Left ventricle myocardium inferior (tissue), 1 donor: ENCODE measurements around the gene OR1D5. TPM values are rescaled to one million over a fixed set of nuclear protein-coding genes. Genes with fewer than 3 reads are reported as not detected.

Experiments used
- DNase-seq: peaks from one replicate; pipeline ENCODE4 v3.0.0-alpha.2; 2020
- H3K27ac ChIP-seq: fragments of 200-600 bp; replicated peaks from 2 replicates; pipeline ENCODE4 v1.8.0; 2021
- H3K27me3 ChIP-seq: fragments of 200-600 bp; 2 replicates; pipeline ENCODE4 v1.8.0; 2021; ENCODE audit warnings: low read depth
- H3K36me3 ChIP-seq: fragments of 200-600 bp; 2 replicates; pipeline ENCODE4 v1.8.0; 2021
- H3K4me1 ChIP-seq: fragments of 200-600 bp; 2 replicates; pipeline ENCODE4 v1.8.0; 2021
- H3K4me3 ChIP-seq: fragments of 200-600 bp; 2 replicates; pipeline ENCODE4 v1.8.0; 2021; ENCODE audit warnings: mild to moderate bottlenecking, moderate library complexity
- H3K9me3 ChIP-seq: fragments of 200-600 bp; replicated peaks from 2 replicates; pipeline ENCODE4 v1.8.0; 2021
- CTCF ChIP-seq: fragments of 200-600 bp; IDR thresholded peaks from 2 replicates; pipeline ENCODE4 v1.8.0; 2021; ENCODE audit warnings: antibody characterized with exemption, mild to moderate bottlenecking, borderline replicate concordance
- intact Hi-C: fragments of 100-400 bp; cut with micrococcal nuclease; formaldehyde crosslinking; loops from one replicate; pipeline ENCODE4 v1.11.0; 2022
- total RNA-seq: library from RNA; stranded (reverse); fragmentation: NEBNext Ultra II Directional; extraction: Animal tissue kit (Norgen Biotek cat#: 25700); gene quantifications from one replicate; pipeline ENCODE4 v1.2.1, GENCODE V29; 2021
- donor health status: DM: no; HTN: yes; CAD: no; lungs with severe emphysema.

OR1D5 gene
- total RNA-seq, 1 donor from 2014 or later: not detected

DNA sequence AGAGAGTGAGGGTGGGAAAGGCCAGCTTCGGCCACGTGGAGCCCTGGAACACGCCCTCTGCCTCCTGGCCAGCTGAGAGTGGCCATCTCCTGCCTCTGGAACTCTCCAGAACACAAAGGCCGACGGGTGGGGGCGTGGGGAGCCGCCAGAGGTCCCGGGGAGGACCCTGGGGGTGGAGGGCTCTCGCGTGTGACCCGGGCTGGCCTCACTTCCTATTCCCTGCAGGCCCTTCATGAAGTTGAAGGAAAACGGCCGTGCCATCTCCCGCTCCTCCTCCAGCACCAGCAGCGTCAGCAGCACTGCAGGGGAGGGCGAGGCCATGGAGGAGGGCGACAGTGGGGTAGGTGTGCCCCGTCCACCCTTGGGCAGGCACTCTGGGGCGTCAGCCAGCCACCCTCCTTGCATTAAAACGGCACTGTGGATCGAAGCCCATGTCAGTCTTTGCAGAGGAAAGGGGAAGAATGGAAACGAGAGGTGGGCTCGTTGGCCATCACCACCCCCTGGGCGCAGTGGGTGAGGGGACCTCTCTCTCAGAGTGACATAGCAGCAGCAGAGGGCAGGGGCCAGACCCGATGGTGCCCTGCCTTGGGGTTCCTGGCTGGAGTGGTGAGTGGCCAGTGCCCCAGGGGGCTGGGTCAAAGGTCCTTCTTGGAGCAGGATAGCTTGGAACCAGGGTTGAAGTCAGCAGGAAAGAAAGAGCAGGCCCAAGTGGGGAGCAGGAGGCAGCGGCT is 37.1 kb downstream of the OR1D5 start:
- DNase-seq: no peak
- H3K27ac ChIP-seq: peak overlapping the region; percentile 30
- H3K27me3 ChIP-seq: no peaks in the 10 kb centered on the region
- peaks cover 53% of the 10 kb centered on the region for H3K4me1 ChIP-seq
- intact Hi-C loops: no loop called here
- no peak overlapping the region for H3K4me3 ChIP-seq
- peaks cover 12% of the 10 kb centered on the region for H3K36me3 ChIP-seq
- TF ChIP-seq CTCF: no peak
- peaks cover 20% of the 10 kb centered on the region for H3K9me3 ChIP-seq

DNA sequence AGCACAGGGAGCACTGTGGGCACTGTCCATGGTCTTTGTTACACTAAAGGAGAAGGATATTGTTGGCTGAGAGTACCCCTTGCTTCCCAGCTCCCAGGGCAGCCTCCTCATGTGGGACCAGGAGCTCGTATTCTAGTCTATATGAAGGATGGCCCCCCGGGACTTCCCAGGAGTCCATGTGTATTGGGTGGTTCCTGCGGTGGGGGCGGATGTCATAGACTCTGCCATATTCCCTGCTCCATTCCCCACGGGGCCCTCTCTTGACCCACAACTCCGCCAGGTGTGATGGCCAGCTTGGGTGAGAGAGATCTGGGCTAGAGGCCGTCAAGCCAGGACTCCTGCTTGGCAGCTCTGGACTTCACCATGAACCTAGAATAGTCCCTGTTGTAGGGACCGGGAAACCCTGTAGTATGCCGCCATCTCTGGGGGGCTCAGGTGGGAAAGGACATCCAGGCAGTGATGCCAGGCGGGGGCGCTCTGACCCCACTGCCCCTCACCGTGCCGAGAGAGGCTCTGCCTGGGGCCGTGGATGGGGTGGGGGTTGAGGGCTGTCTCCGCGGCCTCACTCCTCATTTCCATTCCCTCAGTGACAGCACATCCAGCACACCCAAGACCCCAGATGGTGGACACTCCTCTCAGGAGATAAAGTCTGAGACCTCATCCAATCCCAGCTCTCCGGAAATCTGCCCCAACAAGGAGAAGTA is 37.8 kb downstream of the OR1D5 start:
- intact Hi-C loops: no loop called here
- Histone ChIP-seq H3K36me3 (peaks cover 18% of the 10 kb centered on the region), H3K4me3 (no peak overlapping the region), H3K27me3 (no peaks in the 10 kb centered on the region), H3K27ac (no peak overlapping the region), H3K4me1 (peaks cover 46% of the 10 kb centered on the region), H3K9me3 (peaks cover 20% of the 10 kb centered on the region)
- DNase-seq: no peak
- no peak for TF ChIP-seq CTCF

DNA sequence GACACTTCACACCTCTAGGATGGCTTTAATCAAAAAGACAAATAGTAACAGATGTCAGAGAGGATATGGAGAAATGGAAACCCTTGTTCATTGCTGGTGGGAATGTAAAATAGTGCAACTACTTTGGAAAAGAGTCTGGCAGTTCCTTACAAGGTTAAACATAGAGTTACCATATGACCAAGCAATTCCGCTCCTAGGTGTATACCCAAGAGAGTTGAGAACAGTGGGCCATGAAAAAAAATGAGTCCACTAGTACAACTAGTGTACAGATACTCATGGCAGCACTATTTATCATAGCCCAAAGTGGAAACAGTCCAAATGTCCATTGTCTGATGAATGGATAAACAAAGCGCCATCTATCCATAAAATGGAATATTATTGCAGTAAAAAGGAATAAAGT is 39.1 kb downstream of the OR1D5 start:
- Histone ChIP-seq H3K9me3 (peaks cover 20% of the 10 kb centered on the region), H3K4me1 (peaks cover 34% of the 10 kb centered on the region), H3K27me3 (no peaks in the 10 kb centered on the region), H3K27ac (no peak overlapping the region), H3K4me3 (no peak overlapping the region), H3K36me3 (peaks cover 30% of the 10 kb centered on the region)
- no peak for DNase-seq
- no peak for TF ChIP-seq CTCF
- intact Hi-C loops: no loop called here

DNA sequence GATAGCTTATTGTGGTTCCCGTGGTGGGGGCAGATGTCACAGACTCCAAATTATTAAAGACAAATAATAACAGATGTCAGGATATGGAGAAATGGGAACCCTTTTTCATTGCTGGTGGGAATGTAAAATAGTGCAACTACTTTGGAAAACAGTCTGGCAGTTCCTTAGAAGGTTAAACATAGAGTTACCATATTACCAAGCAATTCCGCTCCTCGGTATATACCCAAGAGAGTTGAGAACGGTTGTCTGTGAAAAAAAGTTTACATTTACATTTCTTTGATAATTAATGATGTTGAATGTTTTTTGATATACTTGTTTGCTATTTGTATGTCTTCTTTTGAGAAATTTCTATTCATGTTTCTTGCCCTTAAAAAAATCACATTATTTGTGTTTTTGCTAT is 41.2 kb downstream of the OR1D5 start:
- Histone ChIP-seq H3K36me3 (peaks cover 35% of the 10 kb centered on the region), H3K27me3 (no peaks in the 10 kb centered on the region), H3K9me3 (peaks cover 20% of the 10 kb centered on the region), H3K4me1 (peaks cover 14% of the 10 kb centered on the region), H3K4me3 (no peak overlapping the region), H3K27ac (no peak overlapping the region)
- DNase-seq: no peak
- no peak for TF ChIP-seq CTCF
- intact Hi-C loops: no loop called here

DNA sequence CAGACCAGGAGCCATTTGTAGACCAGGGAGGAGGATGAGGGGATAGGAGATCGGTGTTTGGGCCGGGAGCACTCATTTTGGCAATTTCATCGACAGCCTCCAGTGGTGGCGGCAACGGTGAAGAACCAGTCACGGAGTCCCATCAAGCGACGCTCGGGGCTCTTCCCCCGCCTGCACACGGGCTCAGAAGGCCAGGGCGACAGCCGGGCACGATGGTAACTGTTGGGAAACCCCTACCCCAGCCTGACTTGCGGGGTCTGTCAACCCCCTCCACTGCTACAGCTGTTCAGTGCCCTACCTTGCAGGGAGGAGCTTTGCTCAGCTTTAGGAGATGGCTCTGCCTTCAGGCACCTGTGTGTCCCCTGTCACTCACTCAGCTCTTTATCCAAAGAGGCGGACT is 43.0 kb downstream of the OR1D5 start:
- Histone ChIP-seq H3K4me3 (no peak overlapping the region), H3K36me3 (peaks cover 35% of the 10 kb centered on the region), H3K4me1 (no peaks in the 10 kb centered on the region), H3K27ac (no peak overlapping the region), H3K9me3 (peaks cover 20% of the 10 kb centered on the region), H3K27me3 (no peaks in the 10 kb centered on the region)
- DNase-seq: no peak
- TF ChIP-seq CTCF: no peak
- intact Hi-C loops: no loop called here
